Jurkat, Clone E6-1 (cell line): Measurements from ENCODE around the gene NADSYN1.
A peak's percentile ranks its signal among the peaks of the same experiment; 100 is the strongest.

Experiments used
- DNase-seq: peaks from one replicate; pipeline ENCODE4 v3.0.0-alpha.2; 2011; ENCODE audit warnings: low read depth, low spot score
- H3K4me3 ChIP-seq: 2 replicates; pipeline ENCODE4 v1.5.1; 2011; ENCODE audit warnings: mild to moderate bottlenecking, low read length, control low read depth, moderate library complexity

NADSYN1 gene

GRCh38 chr11:71448257-71449171 is 4.5 kb upstream of the NADSYN1 start, which contains the start of gene DHCR7:
DHCR7 (minus strand) TSS chr11:71448393; CDS start chr11:71444952, 3,441 bp downstream.
- peak within 1 kb of the TSS; percentile 94 for H3K4me3 ChIP-seq
- peak; percentile 91 for DNase-seq

GRCh38 chr11:71449596-71449995 is 3.4 kb upstream of the NADSYN1 start:
- H3K4me3 ChIP-seq, result peak overlapping the region; percentile 94

DNA sequence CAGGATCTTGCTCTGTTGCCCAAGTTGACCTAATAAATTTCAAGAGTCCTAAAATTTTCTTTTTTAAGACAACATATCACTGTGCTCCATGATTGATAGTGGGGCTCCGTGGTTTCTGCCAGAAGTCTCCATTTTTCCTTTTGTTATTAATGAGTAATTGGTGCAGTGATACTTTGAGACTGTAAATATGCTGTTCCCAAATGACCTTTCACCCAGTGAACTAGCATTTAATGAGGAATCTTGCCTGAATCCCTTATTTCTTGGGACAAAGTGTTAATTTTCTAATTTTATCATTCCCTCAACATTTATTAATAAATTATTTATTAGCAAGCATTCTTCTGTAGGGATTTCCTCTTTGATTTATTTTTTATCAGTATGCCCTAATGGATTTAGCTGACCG is 2.5 kb upstream of the NADSYN1 start:
- no peak for DNase-seq

More at GRCh38 chr11:71449596-71449995, 3.4 kb upstream of the NADSYN1 start:
- no peak for DNase-seq

GRCh38 chr11:71450939-71451338 is 2.1 kb upstream of the NADSYN1 start:
- H3K4me3 ChIP-seq, result no peak overlapping the region
- DNase-seq, result no peak

More for the DNA sequence above, 2.5 kb upstream of the NADSYN1 start:
- no peak overlapping the region for H3K4me3 ChIP-seq

DNA sequence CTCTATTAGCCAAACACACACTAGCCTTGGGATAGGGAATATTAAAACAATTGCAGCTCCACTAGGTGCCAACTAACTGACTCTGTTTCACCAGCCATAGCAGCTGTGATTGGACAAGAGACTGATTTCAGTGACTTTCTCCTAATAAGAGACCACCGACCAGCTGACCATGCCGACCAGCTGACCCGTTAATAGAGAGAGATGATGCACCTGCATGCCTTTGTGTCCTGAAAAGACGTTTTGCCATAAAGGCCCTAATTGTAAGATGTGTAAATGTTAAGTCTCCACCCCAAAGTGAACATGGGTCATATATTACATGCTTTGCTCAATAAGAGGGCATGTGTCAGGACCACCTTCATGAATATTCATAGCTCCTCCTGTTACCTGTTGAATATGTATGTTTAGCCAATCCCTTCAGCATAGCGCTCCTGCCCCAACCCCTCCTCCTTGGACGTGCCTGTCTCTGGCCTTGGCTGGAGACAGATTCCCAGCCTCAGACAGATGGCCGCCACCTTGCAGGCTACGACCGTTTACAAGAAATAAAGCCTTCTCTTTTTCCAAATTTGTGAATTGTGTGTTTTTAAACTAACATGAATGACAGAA is 1.3 kb upstream of the NADSYN1 start:
- H3K4me3 ChIP-seq, result peak overlapping the region; percentile 85
- DNase-seq, result peak; percentile 48

- peak overlapping the region; percentile 85 for H3K4me3 ChIP-seq
- DNase-seq, result peak; percentile 70
These were observed 585 bp upstream of the NADSYN1 start for GRCh38 chr11:71452199-71453036.

- H3K4me3 ChIP-seq, result peak overlapping the region; percentile 85
- no peak for DNase-seq
These were observed 908 bp downstream of the NADSYN1 start for GRCh38 chr11:71453918-71454304.

GRCh38 chr11:71454470-71455113 is 1.6 kb downstream of the NADSYN1 start:
- DNase-seq, result no peak
- H3K4me3 ChIP-seq, result no peak overlapping the region

DNA sequence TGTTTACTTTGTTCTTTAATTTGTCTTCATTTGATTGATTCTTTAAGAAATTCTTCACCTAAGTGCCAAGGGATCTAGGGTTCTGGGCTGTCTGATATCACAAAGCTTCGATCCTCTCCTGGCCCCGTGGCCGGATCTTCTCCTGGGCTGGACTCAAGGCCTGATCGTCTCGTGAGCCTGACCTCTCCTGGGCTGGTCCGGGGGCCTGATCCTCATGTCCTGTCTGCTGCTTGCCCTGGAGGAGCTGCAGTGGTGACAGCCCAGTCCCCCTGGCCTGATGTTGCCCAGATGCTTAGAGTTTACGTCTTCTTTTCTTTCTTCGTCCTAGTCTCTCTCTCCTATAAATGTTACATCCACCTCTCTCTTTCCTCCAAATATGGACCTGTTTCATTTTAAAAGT is 3.3 kb downstream of the NADSYN1 start:
- DNase-seq, result no peak

GRCh38 chr11:71456831-71457230 is 3.8 kb downstream of the NADSYN1 start:
- H3K4me3 ChIP-seq, result no peak overlapping the region
- DNase-seq, result no peak

More for the DNA sequence above, 3.3 kb downstream of the NADSYN1 start:
- H3K4me3 ChIP-seq, result no peak overlapping the region

- DNase-seq, result no peak
These were observed 5.4 kb downstream of the NADSYN1 start for GRCh38 chr11:71458146-71459070.

DNA sequence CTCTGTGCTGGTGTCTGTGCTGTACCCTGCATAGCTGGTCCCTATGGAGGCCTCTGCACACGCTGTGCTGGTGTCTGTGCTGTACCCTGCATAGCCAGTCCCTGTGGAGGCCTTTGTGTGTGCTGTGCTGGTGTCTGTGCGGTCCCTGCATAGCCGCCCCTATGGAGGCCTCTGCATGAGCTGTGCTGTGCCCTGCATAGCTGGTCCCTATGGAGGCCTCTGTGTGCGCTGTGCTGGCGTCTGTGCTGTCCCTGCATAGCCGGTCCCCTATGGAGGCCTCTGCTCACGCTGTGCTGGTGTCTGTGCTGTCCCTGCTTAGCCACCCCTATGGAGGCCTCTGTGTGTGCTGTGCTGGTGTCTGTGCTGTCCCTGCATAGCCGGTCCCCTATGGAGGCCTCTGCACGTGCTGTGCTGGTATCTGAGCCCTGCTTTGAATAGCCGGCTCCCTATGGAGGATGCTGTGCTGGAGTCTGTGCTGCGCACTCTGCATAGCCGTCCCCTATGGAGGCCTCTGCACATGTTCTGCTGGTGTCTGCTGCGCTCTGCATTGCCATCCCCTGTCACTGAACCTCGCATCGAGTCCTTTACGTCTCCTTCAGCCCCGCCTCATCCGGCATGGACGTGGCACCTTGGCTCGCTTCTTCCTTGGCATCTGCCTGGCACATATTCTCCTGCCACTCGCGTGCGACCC is 6.2 kb downstream of the NADSYN1 start:
- no peak overlapping the region for H3K4me3 ChIP-seq
- DNase-seq, result no peak

More at GRCh38 chr11:71458146-71459070, 5.4 kb downstream of the NADSYN1 start:
- no peak overlapping the region for H3K4me3 ChIP-seq

- no peak overlapping the region for H3K4me3 ChIP-seq
- DNase-seq, result no peak
These were observed 6.8 kb downstream of the NADSYN1 start for GRCh38 chr11:71459767-71460320.

GRCh38 chr11:71461696-71462095 is 8.7 kb downstream of the NADSYN1 start:
- H3K4me3 ChIP-seq, result no peak overlapping the region
- no peak for DNase-seq

- DNase-seq, result no peak
These were observed 9.7 kb downstream of the NADSYN1 start for GRCh38 chr11:71462726-71463125.

DNA sequence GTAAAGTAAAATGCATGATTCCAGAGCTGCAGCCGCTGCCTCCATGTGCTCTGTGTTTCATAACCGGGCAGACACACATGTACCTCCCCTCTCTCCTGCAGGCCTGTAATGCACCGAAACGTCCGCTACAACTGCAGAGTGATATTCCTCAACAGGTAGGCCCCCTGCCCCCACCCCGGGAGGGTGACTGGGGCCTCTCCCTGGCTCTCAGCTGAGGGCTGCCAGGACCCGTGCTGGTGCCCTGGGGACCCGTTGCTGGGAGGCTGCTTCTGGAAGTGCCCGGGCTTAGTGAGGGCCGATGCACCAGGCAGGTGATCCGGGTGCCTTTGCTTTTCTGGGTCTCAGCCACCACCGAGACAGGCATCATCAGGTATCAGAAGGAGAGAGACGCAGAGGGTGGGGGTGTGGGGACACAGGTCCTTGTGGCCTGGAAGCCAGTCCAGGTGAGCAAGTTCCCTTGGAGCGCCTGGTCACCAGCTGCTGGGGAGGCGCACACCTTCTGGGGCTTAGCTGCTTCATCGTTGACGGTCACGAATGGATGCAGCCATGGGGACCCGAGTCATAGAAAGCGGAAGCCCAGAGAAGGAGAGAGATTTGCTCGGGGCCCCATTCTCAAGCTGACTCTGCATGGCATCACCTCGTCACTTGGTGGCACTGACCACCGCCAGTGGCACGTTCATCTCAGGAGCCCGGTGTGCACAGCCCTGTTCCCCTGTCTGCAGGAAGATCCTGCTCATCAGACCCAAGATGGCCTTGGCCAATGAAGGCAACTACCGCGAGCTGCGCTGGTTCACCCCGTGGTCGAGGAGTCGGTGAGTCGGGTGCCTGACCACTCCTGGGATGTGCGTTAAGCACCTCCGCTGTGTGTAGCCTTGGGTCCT is 10.6 kb downstream of the NADSYN1 start:
- DNase-seq, result no peak

More at GRCh38 chr11:71462726-71463125, 9.7 kb downstream of the NADSYN1 start:
- no peak overlapping the region for H3K4me3 ChIP-seq

More for the DNA sequence above, 10.6 kb downstream of the NADSYN1 start:
- no peak overlapping the region for H3K4me3 ChIP-seq
